Measurements from ENCODE around the gene CTTN. TPM values are rescaled to one million over a fixed set of nuclear protein-coding genes. Genes with fewer than 3 reads are reported as not detected.

The CTTN gene
- total RNA-seq, 3 donors from 2014 or later: 223 to 314 (median 280) TPM

GRCh38 chr11:70409871-70410270 is 11.5 kb downstream of the CTTN start:
- TF ChIP-seq CTCF (IDR thresholded peaks at IDR 0.05): no peak
- ATAC-seq (no peak), DNase-seq (no peak)
- H3K36me3 ChIP-seq (ENCODE audit: low read depth): peaks cover 14% of the 10 kb centered on the region
- no peaks in the 10 kb centered on the region for H3K9me3 ChIP-seq
- H3K4me1 ChIP-seq (ENCODE audit: low read depth): no peaks in the 10 kb centered on the region
- intact Hi-C loops (cut with DNase I, micrococcal nuclease): no loop called here
- H3K4me3 ChIP-seq: no peak overlapping the region

GRCh38 chr11:70410276-70411205 is 12.2 kb downstream of the CTTN start:
- Histone ChIP-seq H3K9me3 (no peaks in the 10 kb centered on the region), H3K4me3 (no peak overlapping the region), H3K4me1 (ENCODE audit: low read depth) (no peaks in the 10 kb centered on the region), H3K36me3 (ENCODE audit: low read depth) (peaks cover 14% of the 10 kb centered on the region)
- no peak for DNase-seq
- ATAC-seq: no peak
- TF ChIP-seq CTCF (IDR thresholded peaks at IDR 0.05): no peak
- intact Hi-C loops (cut with DNase I, micrococcal nuclease): no loop called here

- H3K4me3 ChIP-seq: no peak overlapping the region
- no peak for ATAC-seq
- TF ChIP-seq CTCF (IDR thresholded peaks at IDR 0.05): no peak
- intact Hi-C loops (cut with DNase I, micrococcal nuclease): no loop called here
- no peak for DNase-seq
- no peaks in the 10 kb centered on the region for H3K9me3 ChIP-seq
- no peaks in the 10 kb centered on the region for H3K4me1 ChIP-seq (ENCODE audit: low read depth)
- peaks cover 14% of the 10 kb centered on the region for H3K36me3 ChIP-seq (ENCODE audit: low read depth)
Measured at GRCh38 chr11:70411713-70412452, 13.6 kb downstream of the CTTN start.

GRCh38 chr11:70413151-70413550 is 14.8 kb downstream of the CTTN start:
- no peaks in the 10 kb centered on the region for H3K9me3 ChIP-seq
- no peaks in the 10 kb centered on the region for H3K4me1 ChIP-seq (ENCODE audit: low read depth)
- ATAC-seq (no peak), DNase-seq (no peak)
- H3K4me3 ChIP-seq: no peak overlapping the region
- TF ChIP-seq CTCF (IDR thresholded peaks at IDR 0.05): no peak
- H3K36me3 ChIP-seq (ENCODE audit: low read depth): peaks cover 12% of the 10 kb centered on the region
- intact Hi-C loops (cut with DNase I, micrococcal nuclease): no loop called here

- Histone ChIP-seq H3K4me1 (ENCODE audit: low read depth) (no peaks in the 10 kb centered on the region), H3K36me3 (ENCODE audit: low read depth) (peaks cover 10% of the 10 kb centered on the region), H3K9me3 (no peaks in the 10 kb centered on the region), H3K4me3 (no peak overlapping the region)
- no peak for DNase-seq
- intact Hi-C loops (cut with DNase I, micrococcal nuclease): no loop called here
- TF ChIP-seq CTCF (IDR thresholded peaks at IDR 0.05): no peak
- ATAC-seq: no peak
Measured at GRCh38 chr11:70414341-70415100, 16.2 kb downstream of the CTTN start.

Data from mucosa of descending colon (tissue), 3 donors.